Cerebellar nuclear complex (tissue), 1 donor: ENCODE results near the gene TPK1.
"Not testable (repeated sequence)": the region's sequence is repeated elsewhere in the genome, so short reads cannot be mapped to it uniquely, and the experiment has no call there.

Source experiments
- DNase-seq, 2 experiments: peaks; one replicate each; lab custom pipeline; 2025; lab: John Stamatoyannopoulos, UW

Gene TPK1

DNA sequence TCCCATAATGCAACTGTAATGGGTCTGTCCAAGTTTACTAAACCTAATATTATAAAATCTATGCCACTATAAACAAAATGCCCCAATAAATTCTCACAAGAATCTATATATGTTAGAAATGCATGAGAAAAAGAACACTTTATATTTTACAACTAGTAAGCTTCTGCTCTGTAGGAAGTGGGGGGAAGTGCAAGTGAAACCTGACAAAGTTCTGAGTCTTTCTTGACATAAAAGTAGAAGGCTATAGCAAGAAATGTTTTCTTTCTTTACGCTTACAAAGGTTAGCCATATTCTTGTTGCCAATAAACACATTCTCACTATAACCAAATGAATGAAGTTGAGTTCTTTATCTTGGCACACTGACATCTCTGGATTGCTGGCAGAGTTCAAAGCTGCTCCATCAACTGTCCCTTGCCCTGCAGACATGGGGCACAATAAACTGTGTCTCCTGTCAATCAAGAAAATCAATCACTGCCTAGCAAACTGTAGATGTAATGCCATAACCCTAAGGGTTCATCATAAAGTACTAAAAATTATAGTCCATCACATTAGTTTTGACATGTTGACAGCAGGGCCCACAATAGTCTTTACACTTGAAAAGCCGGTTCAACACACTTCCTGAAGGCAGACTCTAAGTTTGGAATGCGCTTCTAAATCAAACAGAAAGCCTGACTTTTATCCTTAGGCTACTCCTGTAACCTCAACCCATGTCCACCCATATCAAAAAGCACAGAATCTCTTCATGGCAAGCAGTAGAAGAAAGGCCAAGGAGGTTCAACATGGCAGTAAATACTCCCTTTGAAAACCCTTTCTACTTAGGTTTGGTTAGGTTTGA is 58.6 kb downstream of the TPK1 start:
- DNase-seq = no peak

DNA sequence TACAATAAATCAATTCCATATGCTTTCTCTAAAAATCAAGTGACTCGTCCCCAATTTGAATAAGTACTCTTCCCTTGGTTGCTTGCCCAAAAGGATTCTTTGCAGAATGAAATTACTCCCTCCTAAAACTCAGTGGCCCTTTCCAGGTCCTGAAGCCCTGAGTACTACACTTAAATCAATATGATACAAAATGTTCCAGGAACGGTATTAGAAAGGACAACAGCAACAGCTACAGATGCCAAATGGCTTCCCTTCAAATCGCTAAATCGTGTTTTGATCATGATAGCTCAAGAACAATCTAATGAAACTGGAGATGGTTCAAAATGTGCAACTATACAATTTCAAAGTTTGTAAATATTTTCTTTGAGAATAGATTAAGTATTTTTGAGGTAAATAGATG is 59.4 kb downstream of the TPK1 start:
- DNase-seq = no peak

DNA sequence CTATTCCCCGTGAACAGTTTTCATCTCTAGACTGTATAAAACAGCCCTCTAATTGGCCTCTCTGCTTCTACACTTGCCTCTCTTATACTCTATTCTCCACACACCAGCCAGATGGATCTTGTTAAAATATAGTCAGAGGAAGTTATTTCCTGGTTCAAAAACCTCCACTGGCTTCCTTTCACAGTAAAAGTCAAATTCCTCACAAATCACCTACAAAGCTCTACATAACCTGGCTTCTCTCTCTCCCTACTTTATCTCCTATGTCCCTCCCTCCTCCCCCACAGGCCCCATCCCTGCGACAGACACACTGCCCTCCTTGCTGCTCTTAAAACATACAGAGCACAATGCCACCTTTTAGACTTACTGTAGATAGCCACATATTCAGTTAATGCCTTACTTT is 60.1 kb downstream of the TPK1 start:
- no peak for DNase-seq

DNA sequence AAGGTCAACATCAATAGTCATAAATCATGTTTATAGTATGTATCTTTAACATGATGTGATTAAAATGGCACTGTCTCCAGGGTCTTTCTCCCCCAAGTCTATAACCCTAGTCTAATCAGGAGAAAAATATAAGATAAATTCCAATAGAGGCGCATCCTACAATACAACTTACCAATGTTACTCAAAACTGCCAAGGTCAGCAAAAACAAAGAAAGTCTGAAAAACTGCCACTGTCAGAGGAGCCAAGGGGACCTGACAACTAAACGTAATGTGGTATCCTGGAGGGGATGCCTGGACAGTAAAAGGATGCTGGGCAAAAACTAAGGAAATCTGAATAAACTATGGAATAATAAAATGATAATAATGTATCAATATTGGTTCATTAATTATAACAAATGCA is 63.9 kb downstream of the TPK1 start:
- DNase-seq = no peak

DNA sequence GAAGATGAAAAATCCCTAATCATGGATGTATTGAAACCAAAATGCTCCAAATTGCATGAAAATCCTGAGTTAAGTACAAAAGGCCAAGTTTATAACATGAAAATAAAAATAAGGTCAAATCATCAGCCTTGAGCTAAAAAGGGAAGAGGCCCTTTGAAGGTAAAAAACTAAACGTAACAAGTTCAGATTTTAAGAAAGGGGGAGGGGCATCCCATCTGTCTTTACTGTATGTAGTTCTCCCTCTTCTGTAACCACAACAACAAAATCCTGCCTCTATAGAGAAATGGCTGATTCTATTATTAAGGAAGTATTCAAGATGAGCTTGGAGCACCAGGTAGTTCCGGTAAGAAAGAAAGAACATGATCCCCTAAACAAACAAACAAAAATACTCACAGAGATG is 64.7 kb downstream of the TPK1 start:
- no peak for DNase-seq

DNA sequence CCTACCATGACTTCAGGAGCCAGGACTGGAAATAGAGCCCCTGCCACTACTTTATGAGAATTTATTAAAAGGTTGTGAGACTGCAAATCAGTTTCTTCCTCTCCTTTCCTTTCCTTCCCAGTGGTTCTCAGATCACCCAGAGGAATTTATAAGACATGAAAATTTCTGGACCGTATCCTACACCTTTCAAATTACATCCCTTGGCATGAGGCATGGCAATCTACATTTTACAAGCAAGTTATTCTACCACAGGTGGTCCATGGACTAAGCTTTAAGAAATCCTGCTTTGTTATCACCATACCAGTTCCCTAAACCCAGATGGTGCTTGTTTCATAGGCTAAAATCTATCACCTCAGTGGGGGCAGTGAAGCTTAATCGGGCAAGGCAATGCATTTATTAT is 66.5 kb downstream of the TPK1 start:
- no peak for DNase-seq

DNA sequence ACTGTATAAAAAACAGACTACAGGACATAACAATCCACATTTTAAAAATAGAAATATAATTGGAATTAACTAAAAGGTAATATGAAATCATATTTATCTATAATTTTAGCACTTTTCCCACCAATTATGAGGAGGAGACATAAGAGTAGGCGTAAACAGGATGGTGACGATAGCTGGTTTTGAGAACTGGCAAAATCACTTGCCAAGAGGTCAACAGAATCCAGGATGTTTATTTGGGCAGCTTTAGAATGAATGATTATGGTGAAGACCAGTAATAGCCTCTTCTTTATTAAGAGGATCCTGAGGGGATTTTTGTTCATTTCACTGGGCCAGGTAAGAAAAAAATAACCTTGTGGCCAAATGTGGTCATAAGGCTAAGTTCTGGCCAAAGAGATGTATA is 67.2 kb downstream of the TPK1 start:
- DNase-seq = no peak

DNA sequence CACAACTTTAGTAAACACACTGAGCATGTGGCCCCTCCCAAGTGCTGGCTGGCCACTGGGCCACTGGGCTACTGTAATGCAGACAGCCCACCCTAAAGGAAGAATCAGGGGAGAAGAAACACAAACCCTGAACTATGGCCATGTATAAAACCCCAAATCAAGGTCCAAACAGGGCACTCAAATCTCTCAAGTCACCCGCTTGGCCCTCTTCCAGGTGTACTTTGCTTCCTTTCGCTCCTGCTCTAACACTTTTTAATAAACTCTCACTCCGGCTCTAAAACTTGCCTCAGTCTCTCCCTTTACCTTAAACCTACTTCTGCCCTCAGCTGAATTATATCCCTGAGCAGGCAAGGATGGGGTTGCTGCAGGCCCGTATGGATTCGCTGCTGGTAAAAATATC is 72.6 kb downstream of the TPK1 start:
- DNase-seq = no peak

DNA sequence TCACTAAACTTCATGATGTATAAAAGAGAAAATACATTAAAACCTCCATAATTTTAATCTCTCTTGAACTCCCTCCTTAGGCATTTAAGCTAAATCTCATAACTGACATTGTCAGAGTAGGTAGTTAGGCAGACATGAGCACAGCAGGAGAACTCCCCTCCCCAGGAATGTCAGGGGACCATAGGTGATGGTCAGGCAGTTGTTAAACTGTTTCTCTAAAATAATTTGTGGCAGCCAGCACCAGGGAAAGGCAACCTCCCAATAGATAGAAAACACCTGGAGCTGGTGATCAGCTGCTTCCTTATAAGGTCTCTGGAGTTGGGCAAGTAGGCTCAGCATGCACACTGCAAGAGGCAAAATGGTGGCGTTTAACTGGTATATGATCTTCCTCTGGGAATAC is 73.0 kb downstream of the TPK1 start:
- no peak for DNase-seq

DNA sequence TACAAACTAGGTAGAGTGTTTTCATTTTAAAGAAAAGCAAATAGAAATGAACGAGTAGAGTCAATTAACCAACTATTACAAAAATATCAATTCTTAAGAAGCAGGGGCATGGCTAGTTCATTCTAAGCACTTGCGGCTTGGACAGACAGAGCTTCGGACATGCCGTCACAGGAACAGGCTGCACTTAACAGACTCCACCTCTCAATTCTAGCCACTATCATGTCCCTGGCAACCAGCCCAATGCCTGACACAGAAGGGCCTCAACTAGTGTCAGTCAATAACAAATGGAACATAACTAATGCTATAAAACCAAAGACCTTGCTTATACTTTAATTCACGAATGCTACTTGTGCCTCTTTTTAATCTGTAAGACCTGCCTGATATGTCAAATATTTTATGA is 74.4 kb downstream of the TPK1 start:
- no peak for DNase-seq

DNA sequence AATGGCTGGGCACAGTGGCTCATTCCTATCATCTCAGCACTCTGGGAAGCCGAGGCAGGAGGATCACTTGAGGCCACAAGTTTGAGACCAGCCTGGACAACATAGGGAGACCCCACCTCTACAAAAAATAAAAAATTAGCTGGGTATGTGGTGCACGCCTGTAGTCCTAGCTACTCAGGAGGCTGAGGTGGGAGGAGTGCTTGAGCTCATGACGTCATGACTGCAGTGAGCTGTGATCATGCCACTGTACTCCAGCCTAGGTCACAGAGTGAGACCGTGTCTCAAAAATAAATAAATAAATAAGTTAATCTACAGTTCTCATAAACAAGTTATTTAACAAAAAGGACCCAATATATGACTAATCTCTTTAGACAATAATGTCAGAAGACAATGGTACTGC is 76.2 kb downstream of the TPK1 start:
- no peak for DNase-seq

DNA sequence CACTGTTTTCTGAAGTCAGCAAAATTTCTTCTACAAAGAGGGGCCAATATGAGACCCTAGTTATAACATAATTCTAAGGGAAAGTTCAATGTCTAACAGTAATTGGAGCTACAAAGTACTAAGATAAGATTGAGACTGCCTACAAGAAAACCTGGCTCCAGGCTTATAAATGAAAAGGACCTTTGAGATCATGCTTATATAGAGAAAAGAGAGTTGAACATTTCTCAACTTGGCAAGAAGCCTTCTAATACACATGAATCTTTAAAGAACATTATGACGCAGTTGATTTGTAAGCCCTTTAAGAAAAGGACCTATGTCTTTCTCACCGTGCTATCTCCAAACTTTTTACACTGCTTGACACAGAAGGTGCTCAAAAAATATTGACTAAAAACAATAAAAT is 87.9 kb downstream of the TPK1 start:
- no peak for DNase-seq

DNA sequence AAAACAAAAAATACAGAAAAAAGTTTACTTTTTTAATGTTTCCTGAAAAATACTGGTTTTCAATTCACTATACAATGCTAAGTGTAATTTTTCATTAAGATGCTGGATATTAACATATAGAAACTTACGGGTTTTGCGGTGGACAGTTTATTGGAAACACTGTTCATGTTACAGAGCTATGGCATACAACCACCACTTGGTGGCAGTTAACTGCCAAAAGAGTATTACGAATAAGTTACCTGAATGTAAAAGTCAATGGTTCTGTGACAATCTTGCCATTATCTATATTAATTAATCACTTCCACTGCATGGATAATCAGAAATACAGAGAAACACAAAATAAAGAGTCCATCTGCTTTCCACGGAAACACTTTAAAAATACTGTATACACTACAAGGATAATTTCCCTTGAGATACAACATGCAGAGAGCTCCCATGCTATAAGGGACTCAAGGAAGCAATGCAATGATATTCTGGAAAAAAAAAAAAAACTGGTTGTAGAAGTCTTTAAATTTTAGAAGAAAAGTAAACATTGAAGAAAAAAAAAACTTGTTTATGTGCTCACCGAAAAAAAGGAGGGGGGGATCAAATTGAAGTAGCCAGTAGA is 97.0 kb downstream of the TPK1 start:
- DNase-seq = no peak

DNA sequence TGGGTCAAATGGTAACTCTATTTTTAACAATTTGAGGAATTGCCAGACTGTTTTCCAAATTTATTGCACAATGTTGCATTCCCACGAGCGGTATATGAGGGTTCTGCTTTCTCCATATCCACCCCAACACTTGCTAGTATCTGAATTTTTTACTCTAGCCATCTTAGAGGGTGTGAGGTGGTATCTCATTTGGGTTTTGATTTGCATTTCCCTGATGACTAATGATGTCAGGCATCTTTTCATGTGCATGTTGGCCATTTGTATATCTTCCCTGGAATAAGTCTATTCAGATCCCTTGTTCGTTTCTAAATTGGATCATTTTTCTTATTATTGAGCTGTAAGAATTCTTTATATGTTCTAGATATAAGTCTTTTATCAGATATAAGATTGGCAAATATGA is 97.7 kb downstream of the TPK1 start:
- no peak for DNase-seq

DNA sequence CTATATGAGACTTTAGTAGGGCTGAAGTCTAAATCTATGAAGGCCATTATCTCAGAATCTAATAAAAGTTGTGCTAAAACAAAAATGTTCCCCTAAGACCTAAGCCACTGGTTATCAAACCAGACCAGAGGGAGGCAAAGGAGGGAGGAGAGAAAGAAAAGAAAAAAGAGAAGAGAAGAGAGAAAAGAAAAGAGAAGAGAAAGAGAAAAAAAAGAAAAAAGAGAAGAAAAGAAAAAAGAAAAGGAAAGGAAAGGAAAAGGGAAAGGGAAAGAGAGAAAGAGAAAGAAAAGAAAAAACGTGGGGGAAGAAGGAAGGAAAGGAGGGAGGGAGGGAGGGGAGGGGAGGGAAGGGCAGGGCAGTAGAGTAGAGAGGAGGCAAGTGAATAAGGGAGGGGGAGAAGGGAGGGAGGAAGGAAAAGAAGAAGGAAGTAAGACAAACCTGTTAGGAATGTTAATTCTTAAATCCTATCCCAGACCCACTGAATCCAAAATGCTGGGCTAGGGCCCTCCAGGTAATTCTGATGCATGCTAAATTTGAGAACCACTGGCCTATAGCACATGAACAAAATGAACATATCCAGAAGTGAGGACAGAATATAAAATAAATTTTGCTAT is 98.9 kb downstream of the TPK1 start:
- no peak for DNase-seq

DNA sequence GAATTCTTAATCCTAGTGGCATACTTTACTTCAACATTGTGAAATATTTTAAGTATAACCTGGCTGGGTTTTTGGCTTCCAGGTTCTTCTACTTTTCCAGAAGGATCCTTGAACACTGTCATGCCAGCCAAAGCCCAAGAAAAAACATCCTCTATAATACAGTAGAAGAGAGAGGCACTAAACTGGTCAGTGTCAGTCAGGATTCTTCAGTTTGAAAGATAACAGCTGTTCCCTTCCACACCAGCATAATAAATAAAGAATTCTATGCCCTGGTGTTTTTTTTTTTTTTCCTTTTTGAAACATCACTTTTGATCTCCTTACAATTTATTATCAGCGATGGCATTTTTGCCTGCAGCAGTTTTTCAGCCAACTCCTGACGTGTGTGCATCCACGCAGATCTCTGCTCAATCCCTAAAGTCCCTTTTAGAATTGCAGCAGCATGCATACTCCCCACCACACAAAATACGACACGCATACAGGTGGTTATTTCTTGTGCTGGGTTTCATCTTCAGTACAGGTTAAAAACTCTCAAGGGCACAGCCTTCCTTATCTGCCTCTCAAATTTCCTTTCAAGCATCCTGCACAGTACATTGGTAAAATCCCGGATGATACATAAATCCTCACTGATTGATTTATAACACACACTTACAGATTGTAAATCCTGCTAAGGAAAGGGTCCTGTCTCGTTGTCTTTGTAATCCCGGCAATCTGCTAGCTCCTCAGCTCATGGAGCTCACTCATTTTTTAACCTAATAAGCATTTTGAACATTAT is 100.2 kb downstream of the TPK1 start:
- no peak for DNase-seq

DNA sequence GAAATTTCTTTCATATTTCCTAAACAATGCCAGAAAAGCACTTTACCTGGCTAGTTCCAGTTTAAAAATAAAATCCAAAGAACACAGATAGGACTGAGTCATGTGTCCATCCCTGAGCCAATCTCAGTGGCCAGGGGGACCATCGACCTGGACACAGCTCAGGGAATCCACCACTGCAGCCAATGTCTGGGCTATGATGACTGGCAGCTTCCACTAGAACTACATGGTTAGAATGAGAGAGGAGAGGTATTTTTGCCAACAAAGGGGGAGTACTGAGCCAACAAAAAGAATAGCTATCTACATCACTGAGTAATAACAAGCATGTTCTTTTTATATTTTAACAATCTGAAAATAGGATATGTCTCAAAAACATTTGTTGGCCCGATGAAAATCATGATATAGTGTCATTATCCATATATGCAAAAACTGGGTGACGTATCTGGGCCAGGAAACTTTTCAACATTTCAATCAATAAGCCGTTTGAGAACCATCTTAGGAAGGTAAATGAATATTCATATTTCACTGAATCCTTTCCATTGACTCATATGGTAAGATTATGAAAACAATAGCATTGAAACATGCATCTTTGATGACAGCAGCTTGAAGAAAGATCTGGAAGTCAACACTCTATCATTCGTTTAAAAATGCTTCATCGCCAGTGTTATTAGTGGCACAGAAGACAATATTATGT is 104.0 kb downstream of the TPK1 start:
- DNase-seq = no peak

DNA sequence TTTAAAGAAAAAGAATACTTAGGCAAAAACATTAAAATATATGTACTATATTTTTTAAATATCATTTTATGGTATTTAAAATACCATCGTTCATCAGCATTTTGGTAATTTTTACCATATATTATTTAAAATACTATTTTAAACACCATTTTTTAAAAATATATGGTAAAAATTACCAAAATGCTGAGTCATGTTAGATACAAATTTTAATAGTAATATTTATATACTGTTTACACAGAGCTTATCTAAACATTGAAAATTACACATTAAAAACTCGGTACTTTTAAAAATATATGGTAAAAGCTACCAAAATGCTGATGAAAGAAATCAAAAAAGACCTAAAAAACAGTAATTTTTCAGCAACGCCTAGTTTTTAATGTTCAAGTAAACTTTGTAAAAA is 105.6 kb downstream of the TPK1 start:
- no peak for DNase-seq

DNA sequence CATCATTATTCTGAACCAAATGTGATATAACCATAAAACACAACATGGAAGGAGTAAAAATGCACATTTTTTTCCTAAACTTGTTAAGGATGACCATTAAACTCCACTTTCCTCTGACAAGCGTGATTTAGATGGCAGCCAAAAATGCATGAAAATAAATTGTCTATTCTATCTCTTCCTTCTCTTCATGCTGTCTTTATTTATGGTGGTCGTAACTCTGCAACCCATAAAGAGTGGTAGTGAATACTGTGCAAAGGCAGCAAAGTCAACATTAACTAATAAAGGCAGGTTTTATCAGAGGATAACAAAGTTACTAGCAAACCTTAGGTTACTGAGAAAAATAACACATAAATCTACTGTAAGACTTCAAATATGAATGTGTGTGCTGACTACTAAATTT is 106.6 kb downstream of the TPK1 start:
- no peak for DNase-seq

DNA sequence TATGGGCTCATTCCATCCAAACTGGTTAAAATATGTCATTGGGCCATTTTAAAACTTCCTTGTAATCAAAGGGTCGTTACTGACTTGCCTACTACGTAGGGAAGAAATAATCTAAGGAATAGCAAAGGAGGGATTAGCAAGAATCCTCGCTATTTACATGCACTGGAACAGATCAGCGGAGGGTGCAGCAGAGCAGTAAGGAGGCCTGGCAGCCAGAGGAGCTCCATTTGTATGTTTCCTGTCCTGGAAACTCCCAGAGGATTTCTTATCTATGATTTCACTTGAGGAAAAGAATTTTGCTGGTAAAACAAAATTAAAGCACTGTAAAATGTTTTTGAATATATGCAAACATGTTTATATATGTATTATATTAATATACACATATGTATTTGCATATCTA is 107.3 kb downstream of the TPK1 start:
- DNase-seq = no peak

DNA sequence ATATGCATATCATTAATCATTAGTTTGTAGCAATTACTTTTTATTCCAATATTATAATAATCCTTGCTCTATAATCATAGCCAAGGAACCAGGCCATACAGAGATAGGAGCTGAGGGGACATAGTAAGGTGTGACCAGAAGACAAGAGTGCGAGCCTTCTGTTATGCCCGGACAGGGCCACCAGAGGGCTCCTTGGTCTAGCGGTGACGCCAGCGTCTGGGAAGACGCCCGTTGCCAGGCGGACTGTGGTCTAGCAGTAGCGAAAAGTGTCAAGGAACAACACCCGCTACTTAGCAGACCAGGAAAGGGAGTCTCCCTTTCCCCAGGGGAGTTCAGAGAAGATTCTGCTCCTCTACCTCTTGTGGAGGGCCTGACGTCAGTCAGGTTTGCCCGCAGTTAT is 109.0 kb downstream of the TPK1 start:
- not testable (repeated sequence) for DNase-seq

DNA sequence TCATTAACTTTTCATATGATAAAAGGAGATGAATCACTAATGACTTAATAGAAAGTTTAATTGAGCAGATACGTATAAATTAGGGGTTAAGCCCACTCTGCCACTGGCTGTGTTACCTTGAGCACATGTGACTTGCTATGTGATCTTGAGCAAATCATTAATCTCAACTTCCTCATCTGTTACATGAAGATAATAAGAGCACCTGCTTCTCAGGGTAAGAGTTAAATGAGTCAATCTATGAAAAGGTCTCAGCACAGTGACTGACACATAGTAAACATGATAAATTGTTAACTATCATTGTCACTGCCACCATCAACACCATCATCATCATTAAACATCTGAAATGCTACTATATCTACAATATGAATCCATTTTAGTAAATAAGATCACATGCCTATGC is 110.8 kb downstream of the TPK1 start:
- no peak for DNase-seq
